Esophagus squamous epithelium (tissue), 5 donors: ENCODE measurements around the gene ATP7A. TPM values are rescaled to one million over a fixed set of nuclear protein-coding genes. Genes with fewer than 3 reads are reported as not detected.
A peak's percentile ranks its signal among the peaks of the same experiment; 100 is the strongest.

ENCODE experiments used
- DNase-seq: peaks from one replicate; lab custom pipeline; 2025; lab: John Stamatoyannopoulos, UW
- H3K27ac ChIP-seq, 4 donors: fragments of 200-600 bp; sonication (generic); one replicate each; pipeline ENCODE4 v1.5.1; 2016 to 2019; ENCODE audit warnings: mild to moderate bottlenecking in 1 of 4
- H3K27me3 ChIP-seq, 4 donors: fragments of 200-600 bp; sonication (generic); 1 replicate in 3 of 4; 2 replicates in 1 of 4; pipeline versions ENCODE4 v1.5.1 to v1.6.0; 2017 to 2021; ENCODE audit warnings: antibody characterized with exemption in 1 of 4
- H3K36me3 ChIP-seq, 3 donors: fragments of 200-600 bp; sonication (generic); one replicate each; pipeline ENCODE4 v1.5.1; 2016 to 2019
- H3K4me1 ChIP-seq, 3 donors: fragments of 200-600 bp; sonication (generic); one replicate each; pipeline ENCODE4 v1.5.1; 2017 to 2019
- H3K4me3 ChIP-seq, 4 donors: fragments of 200-600 bp; sonication (generic); 1 replicate in 3 of 4; 2 replicates in 1 of 4; pipeline ENCODE4 v1.5.1; 2016 to 2019; ENCODE audit warnings: mild to moderate bottlenecking in 2 of 4, moderate library complexity in 1 of 4
- H3K9me3 ChIP-seq, 3 donors: fragments of 200-600 bp; sonication (generic); one replicate each; pipeline ENCODE4 v1.5.1; 2016 to 2019
- POLR2A ChIP-seq, 4 donors: fragments of 450-650 bp; IDR thresholded peaks; one replicate each; pipeline ENCODE4 v1.6.1; 2017; ENCODE audit warnings: antibody characterized with exemption in 4 of 4, mild to moderate bottlenecking in 4 of 4, moderate library complexity in 3 of 4
- WGBS, 2 donors: methylation state at CpG; one replicate each; pipeline ENCODE4 v1.1.5; 2018; 5-methylcytosine and 5-hydroxymethylcytosine counted together
- intact Hi-C: fragments of 100-400 bp; cut with DNase I; formaldehyde crosslinking; loops from one replicate; pipeline ENCODE4 v1.15.0; 2022
- total RNA-seq, 4 donors: library from RNA; depleted of rRNA; stranded (reverse); fragments of >200 nt; gene quantifications; one replicate each; pipeline ENCODE4 v1.1.0, GENCODE V29; 2016
- TF ChIP-seq, protein P1 (sequence below), 6 experiments: fragments of 450-650 bp in 4 of 6; fragments of 200-600 bp in 2 of 6; sonication (generic) in 2 of 6; IDR thresholded peaks; one replicate each; pipeline ENCODE4 v1.5.1; 2016 to 2019; ENCODE audit warnings: antibody characterized with exemption in 6 of 6, mild to moderate bottlenecking in 4 of 6, moderate library complexity in 4 of 6
- donor health status: DM: yes; HTN: yes; CAD: no.

Gene ATP7A
- total RNA-seq, 4 donors from 2014 or later: 9.4 to 14.7 (median 11.1) TPM

DNA sequence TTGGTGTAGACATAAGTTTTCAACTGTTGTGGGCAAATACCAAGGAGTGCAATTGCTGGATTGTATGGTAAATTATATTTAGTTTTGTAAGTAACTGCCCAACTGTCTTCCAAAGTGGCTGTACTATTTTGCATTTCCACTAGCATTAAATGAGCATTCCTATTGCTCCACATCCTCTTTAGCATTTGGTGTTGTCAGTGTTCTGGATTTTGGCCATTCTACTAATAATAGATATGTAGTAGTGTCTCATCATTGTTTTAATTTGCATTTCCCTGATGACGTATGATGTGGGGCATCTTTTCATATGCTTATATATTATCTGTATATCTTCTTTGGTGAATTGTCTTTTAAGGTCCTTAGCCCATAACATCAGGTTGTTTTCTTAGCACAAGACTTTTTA lies 41.7 kb downstream of the ATP7A start:
- intact Hi-C loops: no loop called here
- WGBS, 2 donors: 50% methylated on average over 1 of the region's 1 CpG
- H3K4me3 ChIP-seq: no peak overlapping the region

DNA sequence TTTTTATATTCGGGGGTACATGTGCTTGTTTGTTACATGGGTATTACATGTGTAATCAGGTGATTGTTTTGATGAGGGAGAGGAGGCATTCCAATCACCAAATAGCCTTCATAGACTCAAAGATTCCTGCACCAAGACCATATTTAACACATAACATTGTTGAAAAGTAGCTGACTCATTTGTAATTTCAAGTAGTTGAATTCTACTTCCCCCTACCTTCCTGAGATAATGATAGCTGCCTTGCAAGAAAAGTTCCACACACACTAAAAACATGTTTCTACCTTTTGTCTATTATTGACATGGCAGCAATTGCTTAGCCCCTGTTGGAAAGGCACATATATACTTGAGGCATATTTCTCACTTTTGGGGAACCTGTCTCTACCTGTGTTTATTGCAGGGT lies 42.8 kb downstream of the ATP7A start:
- no peaks in the 10 kb centered on the region for H3K36me3 ChIP-seq
- peak overlapping the region in 3 of 4 donors; percentile 34 to 59 (median 49) for H3K27ac ChIP-seq
- H3K4me3 ChIP-seq: no peak overlapping the region
- WGBS, 2 donors: 20 to 26% methylated on average over 1 of the region's 1 CpG
- TF ChIP-seq POLR2A (IDR thresholded peaks at IDR 0.05): no peak
- TF ChIP-seq, protein P1, sequence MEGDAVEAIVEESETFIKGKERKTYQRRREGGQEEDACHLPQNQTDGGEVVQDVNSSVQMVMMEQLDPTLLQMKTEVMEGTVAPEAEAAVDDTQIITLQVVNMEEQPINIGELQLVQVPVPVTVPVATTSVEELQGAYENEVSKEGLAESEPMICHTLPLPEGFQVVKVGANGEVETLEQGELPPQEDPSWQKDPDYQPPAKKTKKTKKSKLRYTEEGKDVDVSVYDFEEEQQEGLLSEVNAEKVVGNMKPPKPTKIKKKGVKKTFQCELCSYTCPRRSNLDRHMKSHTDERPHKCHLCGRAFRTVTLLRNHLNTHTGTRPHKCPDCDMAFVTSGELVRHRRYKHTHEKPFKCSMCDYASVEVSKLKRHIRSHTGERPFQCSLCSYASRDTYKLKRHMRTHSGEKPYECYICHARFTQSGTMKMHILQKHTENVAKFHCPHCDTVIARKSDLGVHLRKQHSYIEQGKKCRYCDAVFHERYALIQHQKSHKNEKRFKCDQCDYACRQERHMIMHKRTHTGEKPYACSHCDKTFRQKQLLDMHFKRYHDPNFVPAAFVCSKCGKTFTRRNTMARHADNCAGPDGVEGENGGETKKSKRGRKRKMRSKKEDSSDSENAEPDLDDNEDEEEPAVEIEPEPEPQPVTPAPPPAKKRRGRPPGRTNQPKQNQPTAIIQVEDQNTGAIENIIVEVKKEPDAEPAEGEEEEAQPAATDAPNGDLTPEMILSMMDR (IDR thresholded peaks at IDR 0.05): no peak
- peaks cover 0 to 26% (median 0%) of the 10 kb centered on the region in 3 donors for H3K4me1 ChIP-seq
- intact Hi-C loops: no loop called here
- no peaks in the 10 kb centered on the region for H3K9me3 ChIP-seq
- DNase-seq: no peak
- no peaks in the 10 kb centered on the region for H3K27me3 ChIP-seq

More for the DNA sequence above, 41.7 kb downstream of the ATP7A start:
- no peaks in the 10 kb centered on the region for H3K36me3 ChIP-seq
- TF ChIP-seq, protein P1 (IDR thresholded peaks at IDR 0.05): no peak
- TF ChIP-seq POLR2A (IDR thresholded peaks at IDR 0.05): no peak
- no peak overlapping the region for H3K27ac ChIP-seq
- no peaks in the 10 kb centered on the region for H3K27me3 ChIP-seq
- DNase-seq: no peak
- no peaks in the 10 kb centered on the region for H3K9me3 ChIP-seq
- H3K4me1 ChIP-seq: peaks cover 0 to 26% (median 0%) of the 10 kb centered on the region in 3 donors

DNA sequence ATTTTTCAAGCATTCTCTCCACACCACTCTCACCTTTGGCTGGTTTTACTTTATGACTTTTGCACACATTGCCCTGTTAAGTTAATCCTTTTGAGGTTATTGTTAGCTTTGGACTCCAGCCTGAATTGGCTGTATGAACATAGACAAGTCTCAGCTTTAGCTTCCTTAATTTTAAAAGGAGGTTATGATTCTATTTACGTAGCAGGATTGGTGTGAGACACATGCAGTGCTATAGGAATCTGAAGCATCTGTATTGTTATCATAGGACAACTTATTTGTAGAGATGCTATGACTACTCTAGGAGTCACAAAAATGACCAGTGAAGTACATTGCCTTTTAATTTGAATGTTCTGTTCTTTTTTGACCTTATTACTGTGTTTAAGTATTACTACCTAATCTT lies 43.2 kb downstream of the ATP7A start:
- TF ChIP-seq POLR2A (IDR thresholded peaks at IDR 0.05): no peak
- TF ChIP-seq, protein P1 (IDR thresholded peaks at IDR 0.05): no peak
- no peaks in the 10 kb centered on the region for H3K36me3 ChIP-seq
- DNase-seq: no peak
- intact Hi-C loops: no loop called here
- peak overlapping the region in 3 of 4 donors; percentile 34 to 59 (median 49) for H3K27ac ChIP-seq
- H3K27me3 ChIP-seq: no peaks in the 10 kb centered on the region
- 35 to 56% methylated on average over 1 of the region's 1 CpG for WGBS, 2 donors
- H3K4me1 ChIP-seq: peaks cover 0 to 26% (median 0%) of the 10 kb centered on the region in 3 donors
- no peak overlapping the region for H3K4me3 ChIP-seq
- H3K9me3 ChIP-seq: no peaks in the 10 kb centered on the region

DNA sequence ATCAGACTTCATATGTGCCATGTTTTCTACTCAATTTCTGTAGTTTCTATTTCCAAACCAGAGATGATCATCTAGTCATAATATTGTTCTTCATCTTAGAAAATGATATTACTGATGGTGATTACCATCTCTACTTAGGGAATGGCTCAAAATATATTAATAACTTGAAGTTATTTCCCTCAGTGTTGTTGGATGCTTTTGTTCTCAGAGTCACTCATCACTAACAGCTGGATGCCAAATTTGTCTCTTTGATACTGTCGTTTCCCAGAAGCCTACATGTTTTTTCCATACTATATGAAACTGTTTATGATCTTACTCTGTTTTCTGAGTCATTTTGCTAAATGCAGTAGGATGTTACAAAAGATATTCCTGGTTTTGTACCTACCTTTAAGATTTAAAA lies 50.1 kb downstream of the ATP7A start:
- H3K36me3 ChIP-seq: no peaks in the 10 kb centered on the region
- WGBS, 2 donors: 30 to 33% methylated on average over 1 of the region's 1 CpG
- intact Hi-C loops: no loop called here
- no peak overlapping the region for H3K27ac ChIP-seq
- H3K4me3 ChIP-seq: no peak overlapping the region
- H3K9me3 ChIP-seq: no peaks in the 10 kb centered on the region
- no peaks in the 10 kb centered on the region for H3K27me3 ChIP-seq
- no peak for DNase-seq
- no peak for TF ChIP-seq POLR2A (IDR thresholded peaks at IDR 0.05)
- TF ChIP-seq, protein P1 (IDR thresholded peaks at IDR 0.05): no peak
- no peaks in the 10 kb centered on the region for H3K4me1 ChIP-seq

DNA sequence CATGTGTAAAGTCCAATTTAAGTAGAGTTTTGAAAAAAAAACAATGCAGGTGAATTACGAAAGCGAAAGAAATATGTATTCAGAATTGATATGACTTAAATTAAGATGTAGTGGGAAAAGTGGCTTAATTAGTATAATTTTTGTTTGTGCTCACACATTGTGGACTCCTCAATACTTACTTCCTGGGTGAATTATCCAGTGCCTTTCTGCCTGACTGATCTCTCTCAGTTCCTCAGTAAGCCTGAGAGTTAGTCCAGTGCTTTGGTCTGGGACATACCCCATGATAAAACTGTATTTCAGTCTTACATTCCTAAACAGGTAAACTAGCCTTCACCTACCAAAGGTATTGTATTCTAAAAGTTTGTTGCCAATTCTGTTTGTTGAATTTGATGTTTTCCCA lies 50.6 kb downstream of the ATP7A start:
- TF ChIP-seq POLR2A (IDR thresholded peaks at IDR 0.05): no peak
- TF ChIP-seq, protein P1 (IDR thresholded peaks at IDR 0.05): no peak
- H3K27ac ChIP-seq: no peak overlapping the region
- intact Hi-C loops: no loop called here
- no peak for DNase-seq
- no peaks in the 10 kb centered on the region for H3K27me3 ChIP-seq
- no peaks in the 10 kb centered on the region for H3K36me3 ChIP-seq
- no peaks in the 10 kb centered on the region for H3K4me1 ChIP-seq
- H3K9me3 ChIP-seq: no peaks in the 10 kb centered on the region
- 94 to 97% methylated on average over 2 of the region's 2 CpGs for WGBS, 2 donors
- H3K4me3 ChIP-seq: no peak overlapping the region
